Caco-2 (cell line): ENCODE results near the gene BSPRY. TPM values are rescaled to one million over a fixed set of nuclear protein-coding genes. Genes with fewer than 3 reads are reported as not detected.

Experiments
- BruUV-seq: library from RNA; stranded (reverse); fragments of 400-500 nt; replicated peaks from 2 replicates; lab custom pipeline; 2021; lab: Mats Ljungman, UMichigan
- CTCF ChIA-PET: fragments of 300-600 bp; sonication (Branson Sonifier 250); formaldehyde crosslinking; loops from one replicate; lab custom pipeline; 2022; ENCODE audit warnings: antibody characterized with exemption; lab: Charles Lee
- POLR2A ChIA-PET: fragments of 300-600 bp; sonication (Branson Sonifier 250); formaldehyde crosslinking; loops from one replicate; lab custom pipeline; 2022; ENCODE audit warnings: antibody characterized with exemption; lab: Charles Lee
- DNase-seq, 2 experiments: peaks; one replicate each; pipeline versions ENCODE4 v3.0.0 to v3.0.0-alpha.2; 2020 to 2022
- H3K27me3 ChIP-seq: replicated peaks from 2 replicates; pipeline ENCODE4 v1.6.0; 2011; ENCODE audit warnings: low read length; ENCODE audit not compliant: control insufficient read depth, insufficient read depth
- H3K36me3 ChIP-seq: 2 replicates; pipeline ENCODE4 v1.5.1; 2011; ENCODE audit warnings: low read length; ENCODE audit not compliant: control insufficient read depth, insufficient read depth
- H3K4me1 ChIP-seq: fragments of 250-450 bp; sonication (Bioruptor Pico); 2 replicates; pipeline ENCODE4 v1.5.1; 2020; ENCODE audit warnings: mild to moderate bottlenecking
- H3K4me3 ChIP-seq: 2 replicates; pipeline ENCODE4 v1.5.1; 2011; ENCODE audit warnings: low read depth, mild to moderate bottlenecking, control low read depth, low read length
- H3K9me3 ChIP-seq: fragments of 250-450 bp; sonication (Bioruptor Pico); 2 replicates; pipeline ENCODE4 v1.5.1; 2020; ENCODE audit warnings: mild to moderate bottlenecking, moderate library complexity
- H3K27ac Mint-ChIP-seq: one replicate; pipeline ENCODE4 v1.8.0; 2022; ENCODE audit warnings: mixed read lengths; ENCODE audit not compliant: unreplicated experiment
- H3K27me3 Mint-ChIP-seq: one replicate; pipeline ENCODE4 v1.8.0; 2022; ENCODE audit warnings: mixed read lengths; ENCODE audit not compliant: insufficient read depth, unreplicated experiment
- H3K36me3 Mint-ChIP-seq: one replicate; pipeline ENCODE4 v1.8.0; 2022; ENCODE audit warnings: mild to moderate bottlenecking, mixed read lengths; ENCODE audit not compliant: insufficient read depth, unreplicated experiment
- H3K4me1 Mint-ChIP-seq: one replicate; pipeline ENCODE4 v1.8.0; 2022; ENCODE audit warnings: low read depth, mixed read lengths; ENCODE audit not compliant: unreplicated experiment
- H3K4me3 Mint-ChIP-seq: one replicate; pipeline ENCODE4 v1.8.0; 2022; ENCODE audit warnings: mild to moderate bottlenecking, moderate library complexity, mixed read lengths; ENCODE audit not compliant: unreplicated experiment
- H3K9me3 Mint-ChIP-seq: one replicate; pipeline ENCODE4 v1.8.0; 2022; ENCODE audit warnings: mixed read lengths; ENCODE audit not compliant: unreplicated experiment
- intact Hi-C: fragments of 100-400 bp; cut with micrococcal nuclease; formaldehyde crosslinking; loops from one replicate; pipeline ENCODE4 v1.10.0; 2022; ENCODE audit not compliant: unreplicated experiment
- total RNA-seq: library from RNA; stranded (reverse); gene quantifications from 2 replicates; pipeline ENCODE4 v1.2.3, GENCODE V29; 2022
- TF ChIP-seq, protein P1 (sequence below), 2 experiments: fragments of 200-600 bp in 1 of 2; IDR thresholded peaks; 1 replicate in 1 of 2; 2 replicates in 1 of 2; pipeline versions ENCODE4 v1.5.1 to v1.8.0; 2011 to 2022; ENCODE audit warnings: antibody characterized with exemption in 1 of 2, control low read depth in 1 of 2, inconsistent platforms in 1 of 2, low read depth in 1 of 2, low read length in 1 of 2, mild to moderate bottlenecking in 1 of 2, moderate library complexity in 1 of 2; ENCODE audit not compliant: insufficient read depth in 1 of 2, severe bottlenecking in 1 of 2, unreplicated experiment in 1 of 2

The BSPRY gene
- total RNA-seq, 1 experiment from 2014 or later: 14.7 TPM

DNA sequence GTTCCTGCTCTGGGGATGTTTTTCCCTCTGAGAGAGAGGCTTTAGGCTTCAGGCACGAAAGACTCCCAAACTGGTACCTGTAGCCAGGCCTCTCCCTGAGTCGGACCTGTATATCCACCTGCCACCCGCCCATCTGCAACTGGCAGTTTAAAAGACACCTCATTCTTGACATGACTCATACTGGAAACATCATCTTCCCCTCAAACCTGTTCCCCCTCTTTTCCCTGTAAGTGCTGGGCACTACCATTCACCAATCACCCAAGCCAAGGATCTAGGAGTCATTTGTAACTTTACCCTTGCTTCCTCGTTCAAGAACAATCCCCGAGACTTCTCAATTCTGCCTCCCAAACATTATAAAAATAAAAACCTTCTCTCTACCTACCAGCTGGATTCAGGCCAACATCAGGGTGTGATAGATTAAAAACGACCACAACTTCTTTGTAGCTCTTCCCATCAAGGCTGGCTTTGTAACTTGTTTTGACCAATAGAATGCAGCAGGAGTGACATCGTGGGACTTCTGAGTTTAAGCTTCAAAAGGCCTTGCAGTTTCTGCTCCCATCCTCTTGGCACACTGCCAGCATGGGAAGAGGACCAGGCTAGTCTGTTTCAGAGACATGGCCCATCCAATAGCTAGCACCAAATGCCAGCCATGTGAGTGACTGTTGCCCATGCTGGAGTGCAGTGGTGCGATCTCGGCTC is 7.5 kb upstream of the BSPRY start:
- BruUV-seq: no TSS peak
- intact Hi-C loops: loop anchor here (2.0 kb wide), 2 partner anchors 33 to 67 kb away; partner anchors contain the start of genes CDC26 and PRPF4
- Histone ChIP-seq H3K4me1 (no peaks in the 10 kb centered on the region), H3K27me3 (no peaks in the 10 kb centered on the region), H3K4me3 (no peak overlapping the region), H3K36me3 (no peaks in the 10 kb centered on the region), H3K9me3 (no peaks in the 10 kb centered on the region)
- no peaks in the 10 kb centered on the region for H3K36me3 Mint-ChIP-seq
- no peaks in the 10 kb centered on the region for H3K27me3 Mint-ChIP-seq
- H3K9me3 Mint-ChIP-seq: no peaks in the 10 kb centered on the region
- no peak overlapping the region for H3K27ac Mint-ChIP-seq
- no peak for DNase-seq
- POLR2A ChIA-PET: interaction anchor here (0.6 kb wide), 1 partner anchor 591 kb away, joined by 3 read pairs; no protein-coding TSS in a partner anchor
- TF ChIP-seq, protein P1, sequence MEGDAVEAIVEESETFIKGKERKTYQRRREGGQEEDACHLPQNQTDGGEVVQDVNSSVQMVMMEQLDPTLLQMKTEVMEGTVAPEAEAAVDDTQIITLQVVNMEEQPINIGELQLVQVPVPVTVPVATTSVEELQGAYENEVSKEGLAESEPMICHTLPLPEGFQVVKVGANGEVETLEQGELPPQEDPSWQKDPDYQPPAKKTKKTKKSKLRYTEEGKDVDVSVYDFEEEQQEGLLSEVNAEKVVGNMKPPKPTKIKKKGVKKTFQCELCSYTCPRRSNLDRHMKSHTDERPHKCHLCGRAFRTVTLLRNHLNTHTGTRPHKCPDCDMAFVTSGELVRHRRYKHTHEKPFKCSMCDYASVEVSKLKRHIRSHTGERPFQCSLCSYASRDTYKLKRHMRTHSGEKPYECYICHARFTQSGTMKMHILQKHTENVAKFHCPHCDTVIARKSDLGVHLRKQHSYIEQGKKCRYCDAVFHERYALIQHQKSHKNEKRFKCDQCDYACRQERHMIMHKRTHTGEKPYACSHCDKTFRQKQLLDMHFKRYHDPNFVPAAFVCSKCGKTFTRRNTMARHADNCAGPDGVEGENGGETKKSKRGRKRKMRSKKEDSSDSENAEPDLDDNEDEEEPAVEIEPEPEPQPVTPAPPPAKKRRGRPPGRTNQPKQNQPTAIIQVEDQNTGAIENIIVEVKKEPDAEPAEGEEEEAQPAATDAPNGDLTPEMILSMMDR (IDR thresholded peaks at IDR 0.05; ENCODE audit: insufficient read depth in 1 of 2, low read depth in 1 of 2, low read length in 1 of 2, severe bottlenecking in 1 of 2, unreplicated experiment in 1 of 2): no peak
- H3K4me1 Mint-ChIP-seq: peaks cover 9% of the 10 kb centered on the region
- H3K4me3 Mint-ChIP-seq: peak overlapping the region; percentile 0
- CTCF ChIA-PET: no interaction called here

DNA sequence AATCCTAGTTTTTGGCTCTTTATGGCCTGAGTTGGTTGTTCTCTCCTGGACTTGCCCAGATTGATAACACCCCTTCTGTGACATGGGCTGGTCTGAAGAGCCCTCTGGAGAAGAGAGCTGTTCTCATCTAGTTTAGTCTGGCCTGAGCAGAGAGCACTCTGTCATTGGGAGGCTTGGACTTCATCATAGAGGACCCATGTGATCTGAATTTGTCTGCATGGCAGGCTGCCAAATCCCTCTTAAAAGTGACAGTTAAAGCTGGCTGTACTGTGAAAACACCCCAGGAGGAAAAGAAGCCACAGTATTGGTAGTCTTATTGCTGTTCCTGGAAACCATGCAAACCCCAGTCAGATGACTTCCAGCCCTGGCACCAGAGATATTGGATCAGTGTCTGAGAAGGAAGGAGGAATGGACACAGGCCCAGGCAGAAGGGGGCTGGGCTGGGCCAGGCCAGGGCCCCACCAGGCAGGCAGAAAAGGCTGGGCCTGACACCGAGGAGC is 5.6 kb upstream of the BSPRY start:
- BruUV-seq: no TSS peak
- Mint-ChIP-seq H3K4me3 (no peak overlapping the region), H3K36me3 (no peaks in the 10 kb centered on the region), H3K27ac (no peak overlapping the region), H3K4me1 (peaks cover 14% of the 10 kb centered on the region), H3K27me3 (no peaks in the 10 kb centered on the region), H3K9me3 (no peaks in the 10 kb centered on the region)
- H3K36me3 ChIP-seq: no peaks in the 10 kb centered on the region
- H3K9me3 ChIP-seq: no peaks in the 10 kb centered on the region
- H3K27me3 ChIP-seq: no peaks in the 10 kb centered on the region
- TF ChIP-seq, protein P1 (IDR thresholded peaks at IDR 0.05; ENCODE audit: insufficient read depth in 1 of 2, low read depth in 1 of 2, low read length in 1 of 2, severe bottlenecking in 1 of 2, unreplicated experiment in 1 of 2): no peak
- CTCF ChIA-PET: no interaction called here
- no peak overlapping the region for H3K4me3 ChIP-seq
- intact Hi-C loops: no loop called here
- POLR2A ChIA-PET: no interaction called here
- no peaks in the 10 kb centered on the region for H3K4me1 ChIP-seq
- DNase-seq: no peak

DNA sequence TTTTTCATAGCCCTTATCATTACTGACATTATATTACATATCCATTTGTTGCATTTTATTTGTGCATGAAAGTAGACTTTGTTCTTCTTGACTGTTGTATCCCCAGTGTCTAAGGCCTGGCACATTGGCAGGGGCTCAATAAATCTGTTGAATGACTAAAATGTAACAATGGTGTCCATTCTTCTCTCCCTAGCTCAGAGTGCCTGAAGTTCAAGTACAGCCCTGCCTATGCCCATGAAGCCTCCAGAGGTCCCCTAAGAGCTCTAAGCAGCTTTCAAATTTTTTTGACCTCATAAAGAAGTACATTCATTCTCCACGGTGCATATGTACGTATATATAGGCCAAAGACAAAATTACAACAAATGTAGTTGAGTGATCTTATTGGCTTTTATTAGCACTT is 4.2 kb upstream of the BSPRY start:
- H3K4me3 Mint-ChIP-seq: no peak overlapping the region
- H3K4me1 ChIP-seq: no peaks in the 10 kb centered on the region
- no peaks in the 10 kb centered on the region for H3K9me3 ChIP-seq
- H3K4me3 ChIP-seq: no peak overlapping the region
- CTCF ChIA-PET: interaction anchor here (0.7 kb wide), 1 partner anchor 10 kb away, joined by 3 read pairs; no protein-coding TSS in a partner anchor
- peaks cover 8% of the 10 kb centered on the region for H3K4me1 Mint-ChIP-seq
- TF ChIP-seq, protein P1 (IDR thresholded peaks at IDR 0.05; ENCODE audit: insufficient read depth in 1 of 2, low read depth in 1 of 2, low read length in 1 of 2, severe bottlenecking in 1 of 2, unreplicated experiment in 1 of 2): no peak
- no peaks in the 10 kb centered on the region for H3K36me3 ChIP-seq
- no peak overlapping the region for H3K27ac Mint-ChIP-seq
- no TSS peak for BruUV-seq
- intact Hi-C loops: no loop called here
- no peaks in the 10 kb centered on the region for H3K36me3 Mint-ChIP-seq
- no peak for DNase-seq
- no peaks in the 10 kb centered on the region for H3K9me3 Mint-ChIP-seq
- H3K27me3 Mint-ChIP-seq: no peaks in the 10 kb centered on the region
- H3K27me3 ChIP-seq: no peaks in the 10 kb centered on the region
- POLR2A ChIA-PET: no interaction called here
